IPS-18c (cell line): Measurements from ENCODE around the gene LARP4B.
"Not testable (repeated sequence)": the region's sequence is repeated elsewhere in the genome, so short reads cannot be mapped to it uniquely, and the experiment has no call there.

Source experiments
- H3K4me3 ChIP-seq: 2 replicates; pipeline ENCODE4 v1.7.0; 2013; ENCODE audit warnings: low read depth, mild to moderate bottlenecking, low read length, moderate library complexity; ENCODE audit not compliant: insufficient read depth
- H3K9me3 ChIP-seq: one replicate; pipeline ENCODE4 v1.6.1; 2013; ENCODE audit warnings: mild to moderate bottlenecking, low read length, moderate library complexity; ENCODE audit not compliant: control insufficient read depth, insufficient read depth

Gene LARP4B

GRCh38 chr10:778626-779330 is 152.7 kb downstream of the LARP4B start:
- H3K4me3 ChIP-seq: no peak overlapping the region
- H3K9me3 ChIP-seq: no peaks in the 10 kb centered on the region

GRCh38 chr10:777913-778479 is 153.5 kb downstream of the LARP4B start:
- H3K9me3 ChIP-seq: no peaks in the 10 kb centered on the region

GRCh38 chr10:776772-777171 is 154.7 kb downstream of the LARP4B start:
- H3K9me3 ChIP-seq: no peaks in the 10 kb centered on the region
- no peak overlapping the region for H3K4me3 ChIP-seq

More at GRCh38 chr10:777913-778479, 153.5 kb downstream of the LARP4B start:
- no peak overlapping the region for H3K4me3 ChIP-seq

GRCh38 chr10:775245-776075 is 156.0 kb downstream of the LARP4B start:
- H3K9me3 ChIP-seq: peaks cover 2% of the 10 kb centered on the region
- H3K4me3 ChIP-seq: no peak overlapping the region

GRCh38 chr10:774661-775244 is 156.8 kb downstream of the LARP4B start:
- peaks cover 2% of the 10 kb centered on the region for H3K9me3 ChIP-seq
- H3K4me3 ChIP-seq: no peak overlapping the region

- peaks cover 2% of the 10 kb centered on the region for H3K9me3 ChIP-seq
- no peak overlapping the region for H3K4me3 ChIP-seq
Measured at GRCh38 chr10:774223-774622, 157.3 kb downstream of the LARP4B start.

- Histone ChIP-seq H3K9me3 (peaks cover 2% of the 10 kb centered on the region), H3K4me3 (no peak overlapping the region)
Measured at GRCh38 chr10:773562-774161, 157.8 kb downstream of the LARP4B start.

- peaks cover 2% of the 10 kb centered on the region for H3K9me3 ChIP-seq
Measured at GRCh38 chr10:772227-772637, 159.3 kb downstream of the LARP4B start.

GRCh38 chr10:771647-772046 is 159.9 kb downstream of the LARP4B start:
- peaks cover 2% of the 10 kb centered on the region for H3K9me3 ChIP-seq
- no peak overlapping the region for H3K4me3 ChIP-seq

More at GRCh38 chr10:772227-772637, 159.3 kb downstream of the LARP4B start:
- H3K4me3 ChIP-seq: no peak overlapping the region

GRCh38 chr10:770975-771374 is 160.5 kb downstream of the LARP4B start:
- H3K4me3 ChIP-seq: no peak overlapping the region
- peaks cover 2% of the 10 kb centered on the region for H3K9me3 ChIP-seq

GRCh38 chr10:770048-770712 is 161.3 kb downstream of the LARP4B start:
- not testable (repeated sequence) for H3K9me3 ChIP-seq, H3K4me3 ChIP-seq

GRCh38 chr10:767794-768193 is 163.7 kb downstream of the LARP4B start:
- Histone ChIP-seq H3K9me3 (peaks cover 2% of the 10 kb centered on the region), H3K4me3 (no peak overlapping the region)

GRCh38 chr10:767211-767610 is 164.3 kb downstream of the LARP4B start:
- peaks cover 2% of the 10 kb centered on the region for H3K9me3 ChIP-seq

GRCh38 chr10:761376-761775 is 170.1 kb downstream of the LARP4B start:
- Histone ChIP-seq H3K4me3 (no peak overlapping the region), H3K9me3 (no peaks in the 10 kb centered on the region)

More at GRCh38 chr10:767211-767610, 164.3 kb downstream of the LARP4B start:
- H3K4me3 ChIP-seq: no peak overlapping the region

GRCh38 chr10:760622-761021 is 170.9 kb downstream of the LARP4B start:
- no peaks in the 10 kb centered on the region for H3K9me3 ChIP-seq
- H3K4me3 ChIP-seq: no peak overlapping the region

GRCh38 chr10:759898-760477 is 171.5 kb downstream of the LARP4B start:
- no peaks in the 10 kb centered on the region for H3K9me3 ChIP-seq
- H3K4me3 ChIP-seq: no peak overlapping the region
